Measurements from ENCODE around the gene KCNJ14. TPM values are rescaled to one million over a fixed set of nuclear protein-coding genes. Genes with fewer than 3 reads are reported as not detected.

Gene KCNJ14
- polyA plus RNA-seq, 1 experiment = 0.31 TPM

DNA sequence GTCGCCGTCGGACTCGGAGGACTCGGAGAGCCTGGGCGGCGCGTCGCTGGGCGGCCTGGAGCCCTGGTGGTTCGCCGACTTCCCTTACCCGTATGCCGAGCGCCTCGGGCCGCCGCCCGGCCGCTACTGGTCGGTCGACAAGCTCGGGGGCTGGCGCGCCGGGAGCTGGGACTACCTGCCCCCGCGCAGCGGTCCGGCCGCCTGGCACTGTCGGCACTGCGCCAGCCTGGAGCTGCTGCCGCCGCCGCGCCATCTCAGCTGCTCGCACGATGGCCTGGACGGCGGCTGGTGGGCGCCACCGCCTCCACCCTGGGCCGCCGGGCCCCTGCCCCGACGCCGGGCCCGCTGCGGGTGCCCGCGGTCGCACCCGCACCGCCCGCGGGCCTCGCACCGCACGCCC lies 12.1 kb upstream of the KCNJ14 start:
- ChIA-PET CTCF (interaction anchor here (0.9 to 1.0 kb wide), 2 partner anchors 15 to 52 kb away, joined by 3 read pairs; partner anchors contain the start of gene KDELR1), POLR2A (no interaction called here)
- TF ChIP-seq CTCF (IDR thresholded peaks at IDR 0.05; ENCODE audit: insufficient read depth, low read depth, low read length) = no peak
- Histone ChIP-seq H3K36me3 (ENCODE audit: control insufficient read depth, insufficient read depth, low read length) (no peaks in the 10 kb centered on the region), H3K4me3 (ENCODE audit: low read depth, low read length) (no peak overlapping the region), H3K27me3 (ENCODE audit: control insufficient read depth, insufficient read depth, low read length) (no peaks in the 10 kb centered on the region)
- DNase-seq (ENCODE audit: low read depth) = no peak

- CTCF ChIA-PET = interaction anchor here (0.9 to 1.0 kb wide), 2 partner anchors 14 to 52 kb away, joined by 3 read pairs; partner anchors contain the start of gene KDELR1
- no peak for DNase-seq (ENCODE audit: low read depth)
- POLR2A ChIA-PET = no interaction called here
- no peak overlapping the region for H3K4me3 ChIP-seq (ENCODE audit: low read depth, low read length)
- no peaks in the 10 kb centered on the region for H3K27me3 ChIP-seq (ENCODE audit: control insufficient read depth, insufficient read depth, low read length)
- H3K36me3 ChIP-seq (ENCODE audit: control insufficient read depth, insufficient read depth, low read length) = 0 out of 2 replicates have a peak, but pooled peaks cover 2% of the 10 kb centered on the region
- TF ChIP-seq CTCF (IDR thresholded peaks at IDR 0.05; ENCODE audit: insufficient read depth, low read depth, low read length) = no peak
Measured at GRCh38 chr19:48443731-48444128, 11.6 kb upstream of the KCNJ14 start.

DNA sequence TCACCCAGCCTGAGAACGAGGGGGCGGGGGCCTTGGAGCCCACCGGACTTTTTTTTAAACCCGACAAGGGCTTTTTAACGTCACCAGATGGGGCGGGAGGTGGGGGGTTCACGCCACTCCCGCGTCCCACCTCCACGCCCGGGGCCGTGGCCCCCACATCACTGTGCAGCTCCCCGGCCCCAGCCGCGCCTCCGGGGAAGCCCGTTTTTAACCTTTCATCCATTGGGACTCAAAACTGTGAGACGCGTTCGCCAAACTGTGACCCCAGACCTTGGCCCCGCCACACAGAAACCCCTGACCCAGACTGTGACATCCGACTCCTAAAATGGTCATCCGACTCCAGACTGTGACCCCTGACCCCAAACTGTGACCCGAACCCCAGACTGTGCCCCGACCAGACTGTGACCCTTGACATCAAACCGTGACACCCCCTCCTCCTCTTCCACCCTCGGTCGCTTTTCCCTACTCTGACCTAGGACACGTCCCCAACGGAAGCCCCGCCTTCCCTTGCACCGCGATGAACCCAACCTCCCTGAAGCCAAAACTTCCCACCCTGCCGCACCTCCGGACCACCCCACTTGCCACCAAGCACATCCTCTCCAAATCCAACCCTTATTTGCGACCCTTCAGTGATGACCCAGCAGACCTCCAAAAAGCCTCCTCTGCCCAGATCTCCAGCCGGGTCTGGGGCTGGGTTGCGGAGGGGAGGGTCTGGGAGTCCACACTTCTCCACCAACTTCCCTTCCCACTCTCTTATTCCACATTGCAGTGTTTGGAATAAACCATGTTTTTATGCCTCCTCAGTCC lies 11.0 kb upstream of the KCNJ14 start:
- no peaks in the 10 kb centered on the region for H3K27me3 ChIP-seq (ENCODE audit: control insufficient read depth, insufficient read depth, low read length)
- no peak for DNase-seq (ENCODE audit: low read depth)
- CTCF ChIA-PET = interaction anchor here (0.6 to 2.6 kb wide), 7 partner anchors 9 to 87 kb away, joined by 3 to 18 read pairs (median 3); partner anchors contain the start of gene KDELR1

DNA sequence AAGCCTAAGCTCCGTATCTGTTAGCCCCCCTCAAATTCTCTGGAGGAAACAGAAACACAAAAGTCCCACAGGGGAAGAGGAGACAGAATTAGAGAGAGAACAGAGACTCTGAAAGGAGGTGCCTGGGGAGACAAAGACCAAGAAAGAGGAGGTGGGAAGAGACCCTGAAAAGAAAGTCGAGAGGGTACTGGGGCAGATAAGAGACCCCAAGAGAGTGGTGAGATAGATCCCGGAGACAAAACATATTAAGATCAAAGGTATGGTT lies 10.5 kb upstream of the KCNJ14 start:
- POLR2A ChIA-PET = no interaction called here
- peaks cover 6% of the 10 kb centered on the region for H3K36me3 ChIP-seq (ENCODE audit: control insufficient read depth, insufficient read depth, low read length)

More for the DNA sequence above, 11.0 kb upstream of the KCNJ14 start:
- peaks cover 3% of the 10 kb centered on the region; the same call in 1 of the 2 replicates for H3K36me3 ChIP-seq (ENCODE audit: control insufficient read depth, insufficient read depth, low read length)
- H3K4me3 ChIP-seq (ENCODE audit: low read depth, low read length) = peak overlapping the region; percentile 87; the same call in 1 of the 2 replicates
- POLR2A ChIA-PET = no interaction called here
- no peak for TF ChIP-seq CTCF (IDR thresholded peaks at IDR 0.05; ENCODE audit: insufficient read depth, low read depth, low read length)

More for the DNA sequence above, 10.5 kb upstream of the KCNJ14 start:
- no peak for DNase-seq (ENCODE audit: low read depth)
- CTCF ChIA-PET = interaction anchor here (0.6 to 2.6 kb wide), 8 partner anchors 9 to 139 kb away, joined by 3 to 18 read pairs (median 4); partner anchors contain the start of gene KDELR1
- no peak for TF ChIP-seq CTCF (IDR thresholded peaks at IDR 0.05; ENCODE audit: insufficient read depth, low read depth, low read length)
- Histone ChIP-seq H3K27me3 (ENCODE audit: control insufficient read depth, insufficient read depth, low read length) (no peaks in the 10 kb centered on the region), H3K4me3 (ENCODE audit: low read depth, low read length) (peak overlapping the region; percentile 87)

All from BJ (cell line).